WTC11 (cell line): Measurements from ENCODE around the gene SPTB.

ENCODE experiments used
- ETV6 ChIP-seq: sonication (generic); formaldehyde crosslinking; IDR thresholded peaks from 2 replicates; pipeline ENCODE4 v1.8.1; 2022; ENCODE audit warnings: mild to moderate bottlenecking, missing genetic modification reagents
- FOXK1 ChIP-seq: sonication (generic); formaldehyde crosslinking; IDR thresholded peaks from 2 replicates; pipeline ENCODE4 v1.8.0; 2022; ENCODE audit warnings: mild to moderate bottlenecking, moderate library complexity, missing genetic modification reagents
- HMGXB4 ChIP-seq: sonication (generic); formaldehyde crosslinking; IDR thresholded peaks from 2 replicates; pipeline ENCODE4 v1.8.1; 2023; ENCODE audit warnings: mild to moderate bottlenecking, moderate library complexity, missing genetic modification reagents
- SMAD4 ChIP-seq: sonication (generic); formaldehyde crosslinking; IDR thresholded peaks from 2 replicates; pipeline ENCODE4 v1.8.0; 2022; ENCODE audit warnings: mild to moderate bottlenecking, missing genetic modification reagents
- STAT6 ChIP-seq: sonication (generic); formaldehyde crosslinking; conservative IDR thresholded peaks from 2 replicates; pipeline ENCODE4 v1.8.1; 2023; ENCODE audit warnings: mild to moderate bottlenecking, low read depth, missing genetic modification reagents, moderate library complexity
- USF1 ChIP-seq: sonication (generic); formaldehyde crosslinking; IDR thresholded peaks from 2 replicates; pipeline ENCODE4 v1.8.0; 2022; ENCODE audit warnings: mild to moderate bottlenecking, missing genetic modification reagents
- TF ChIP-seq, protein P1 (sequence below): sonication (generic); formaldehyde crosslinking; IDR thresholded peaks from 2 replicates; pipeline ENCODE4 v1.8.0; 2022; ENCODE audit warnings: mild to moderate bottlenecking, missing genetic modification reagents
- TF ChIP-seq, protein P2 (sequence below): fragments of 200-600 bp; IDR thresholded peaks from 2 replicates; pipeline ENCODE4 v1.8.0; 2022; ENCODE audit warnings: antibody characterized with exemption
- TF ChIP-seq, protein P3 (sequence below): sonication (generic); formaldehyde crosslinking; IDR thresholded peaks from 2 replicates; pipeline ENCODE4 v1.8.1; 2022; ENCODE audit warnings: mild to moderate bottlenecking, moderate library complexity, missing genetic modification reagents

DNA sequence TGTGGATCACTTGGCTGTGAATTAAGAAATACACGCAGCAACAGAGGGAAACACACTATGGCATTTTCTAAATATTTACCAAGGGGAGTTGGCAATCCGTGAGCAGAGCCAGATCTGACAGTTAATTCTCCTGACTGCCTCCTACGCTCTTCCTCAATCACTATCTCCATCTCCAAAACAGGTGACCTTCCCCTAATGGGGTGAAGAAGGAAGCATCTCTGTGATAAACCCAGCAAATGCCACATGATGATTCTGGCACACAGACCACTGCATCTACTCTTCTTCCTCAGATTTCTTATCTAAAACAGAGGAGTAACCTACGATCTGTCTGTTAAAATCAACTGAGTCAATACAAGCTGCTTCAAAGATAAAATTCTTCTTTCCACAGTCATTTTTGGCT lies 4.4 kb downstream of the SPTB start:
- no peak for TF ChIP-seq SMAD4 (CRISPR knock-in tag)
- TF ChIP-seq, protein P1, sequence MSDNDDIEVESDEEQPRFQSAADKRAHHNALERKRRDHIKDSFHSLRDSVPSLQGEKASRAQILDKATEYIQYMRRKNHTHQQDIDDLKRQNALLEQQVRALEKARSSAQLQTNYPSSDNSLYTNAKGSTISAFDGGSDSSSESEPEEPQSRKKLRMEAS, result no peak
- no peak for TF ChIP-seq STAT6 (CRISPR knock-in tag)
- TF ChIP-seq, protein P2, sequence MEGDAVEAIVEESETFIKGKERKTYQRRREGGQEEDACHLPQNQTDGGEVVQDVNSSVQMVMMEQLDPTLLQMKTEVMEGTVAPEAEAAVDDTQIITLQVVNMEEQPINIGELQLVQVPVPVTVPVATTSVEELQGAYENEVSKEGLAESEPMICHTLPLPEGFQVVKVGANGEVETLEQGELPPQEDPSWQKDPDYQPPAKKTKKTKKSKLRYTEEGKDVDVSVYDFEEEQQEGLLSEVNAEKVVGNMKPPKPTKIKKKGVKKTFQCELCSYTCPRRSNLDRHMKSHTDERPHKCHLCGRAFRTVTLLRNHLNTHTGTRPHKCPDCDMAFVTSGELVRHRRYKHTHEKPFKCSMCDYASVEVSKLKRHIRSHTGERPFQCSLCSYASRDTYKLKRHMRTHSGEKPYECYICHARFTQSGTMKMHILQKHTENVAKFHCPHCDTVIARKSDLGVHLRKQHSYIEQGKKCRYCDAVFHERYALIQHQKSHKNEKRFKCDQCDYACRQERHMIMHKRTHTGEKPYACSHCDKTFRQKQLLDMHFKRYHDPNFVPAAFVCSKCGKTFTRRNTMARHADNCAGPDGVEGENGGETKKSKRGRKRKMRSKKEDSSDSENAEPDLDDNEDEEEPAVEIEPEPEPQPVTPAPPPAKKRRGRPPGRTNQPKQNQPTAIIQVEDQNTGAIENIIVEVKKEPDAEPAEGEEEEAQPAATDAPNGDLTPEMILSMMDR, result no peak
- TF ChIP-seq USF1, result no peak
- TF ChIP-seq HMGXB4 (CRISPR knock-in tag), result no peak
- TF ChIP-seq ETV6, result no peak
- TF ChIP-seq FOXK1 (CRISPR knock-in tag), result no peak
- TF ChIP-seq, protein P3, sequence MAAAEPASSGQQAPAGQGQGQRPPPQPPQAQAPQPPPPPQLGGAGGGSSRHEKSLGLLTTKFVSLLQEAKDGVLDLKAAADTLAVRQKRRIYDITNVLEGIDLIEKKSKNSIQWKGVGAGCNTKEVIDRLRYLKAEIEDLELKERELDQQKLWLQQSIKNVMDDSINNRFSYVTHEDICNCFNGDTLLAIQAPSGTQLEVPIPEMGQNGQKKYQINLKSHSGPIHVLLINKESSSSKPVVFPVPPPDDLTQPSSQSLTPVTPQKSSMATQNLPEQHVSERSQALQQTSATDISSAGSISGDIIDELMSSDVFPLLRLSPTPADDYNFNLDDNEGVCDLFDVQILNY (CRISPR knock-in tag), result no peak
